Psoas muscle (tissue), 8 donors: ENCODE measurements around the gene ABCA13. TPM values are rescaled to one million over a fixed set of nuclear protein-coding genes. Genes with fewer than 3 reads are reported as not detected.

Experiments
- ATAC-seq, 4 donors: fragments of 200-7000 bp; cut with Tn5 transposase; one replicate each; pipeline ENCODE4 v1.9.1; 2020; ENCODE audit warnings: moderate library complexity in 3 of 4, mild to moderate bottlenecking in 2 of 4
- DNase-seq, 2 donors: peaks; one replicate each; pipeline ENCODE4 v3.0.0-alpha.2; 2020
- H3K27ac ChIP-seq: fragments of 200-600 bp; one replicate; pipeline ENCODE4 v1.8.0; 2022
- H3K27me3 ChIP-seq, 3 donors: fragments of 200-600 bp in 1 of 3; one replicate each; pipeline versions ENCODE4 v1.6.1 to v1.8.0; 2013 to 2022; ENCODE audit warnings: low read length in 2 of 3, mild to moderate bottlenecking in 2 of 3, moderate library complexity in 1 of 3; ENCODE audit not compliant: insufficient read depth in 3 of 3
- H3K36me3 ChIP-seq, 2 donors: fragments of 200-600 bp in 1 of 2; one replicate each; pipeline versions ENCODE4 v1.6.1 to v1.8.0; 2013 to 2022; ENCODE audit warnings: low read depth in 1 of 2, mild to moderate bottlenecking in 1 of 2, moderate library complexity in 1 of 2; ENCODE audit not compliant: insufficient read depth in 1 of 2
- H3K4me1 ChIP-seq: fragments of 200-600 bp; one replicate; pipeline ENCODE4 v1.8.0; 2022
- H3K4me3 ChIP-seq: fragments of 200-600 bp; one replicate; pipeline ENCODE4 v1.8.0; 2022; ENCODE audit warnings: mild to moderate bottlenecking
- H3K9me3 ChIP-seq: fragments of 200-600 bp; one replicate; pipeline ENCODE4 v1.8.0; 2022
- WGBS, 3 donors: extraction: QIAGEN DNeasy Blood & Tissue Kit; methylation state at CpG; one replicate each; pipeline versions ENCODE4 v1.1.6 to v1.1.7; 2013; 5-methylcytosine and 5-hydroxymethylcytosine counted together
- intact Hi-C, 2 donors: fragments of 100-400 bp; cut with DNase I; formaldehyde crosslinking; loops; one replicate each; pipeline versions ENCODE4 v1.11.0 to v1.14.2; 2022
- polyA plus RNA-seq, 3 donors: library from polyadenylated mRNA; stranded (reverse); fragments of 200-250 nt; gene quantifications; one replicate each; pipeline ENCODE4 v1.2.3, GENCODE V29; 2013
- total RNA-seq, 4 donors: library from RNA; stranded (reverse); fragmentation: NEBNext Ultra II Directional in 2 of 4; extraction: Animal tissue kit (Norgen Biotek cat#: 25700) in 2 of 4; gene quantifications; one replicate each; pipeline versions ENCODE4 v1.2.1 to v1.2.4, GENCODE V29; 2021 to 2023
- TF ChIP-seq, protein P1 (sequence below): fragments of 200-600 bp; IDR thresholded peaks from one replicate; pipeline ENCODE4 v1.8.0; 2022; ENCODE audit warnings: antibody characterized with exemption
- donor health status: healthy with polysubstance abuse.
- donor health status: DM: no; HTN: no; CAD: no; lungs with moderate emphysema.
- donor health status: Bipolar disorder and iron deficiency.
- donor health status: healthy.
- donor health status: DM: yes; HTN: yes; CAD: no.
- donor health status: DM: no; HTN: no; CAD: no.
- donor health status: DM: no; HTN: no; CAD: no.
- donor health status: DM: yes; HTN: yes; CAD: no.

Gene ABCA13
- total and polyA plus RNA-seq, 7 donors = 0.06 to 0.12 (median 0.10) TPM; not detected in 4

DNA sequence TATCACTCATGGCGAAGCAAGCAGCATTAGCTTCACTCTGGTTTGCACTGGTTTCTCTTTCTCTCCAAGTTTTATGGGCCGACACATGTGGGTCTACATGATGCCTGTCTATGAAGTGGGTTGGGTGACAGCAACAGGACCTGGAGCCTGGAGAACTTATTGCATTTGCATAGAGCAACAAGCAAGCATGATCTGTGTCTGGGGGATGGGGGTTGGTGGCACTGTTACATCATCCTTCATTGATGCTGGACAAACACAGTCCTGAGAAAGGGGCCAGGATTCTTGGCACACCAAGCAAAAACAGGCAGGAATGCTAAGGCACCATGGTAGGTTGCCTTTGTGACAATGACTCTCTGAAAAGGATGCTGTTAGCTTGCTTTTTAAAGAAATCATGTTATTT lies 486.9 kb downstream of the ABCA13 start:
- intact Hi-C loops = no loop called here
- 84 to 93% (median 86%) methylated on average over 2 of the region's 2 CpGs for WGBS, 3 donors

DNA sequence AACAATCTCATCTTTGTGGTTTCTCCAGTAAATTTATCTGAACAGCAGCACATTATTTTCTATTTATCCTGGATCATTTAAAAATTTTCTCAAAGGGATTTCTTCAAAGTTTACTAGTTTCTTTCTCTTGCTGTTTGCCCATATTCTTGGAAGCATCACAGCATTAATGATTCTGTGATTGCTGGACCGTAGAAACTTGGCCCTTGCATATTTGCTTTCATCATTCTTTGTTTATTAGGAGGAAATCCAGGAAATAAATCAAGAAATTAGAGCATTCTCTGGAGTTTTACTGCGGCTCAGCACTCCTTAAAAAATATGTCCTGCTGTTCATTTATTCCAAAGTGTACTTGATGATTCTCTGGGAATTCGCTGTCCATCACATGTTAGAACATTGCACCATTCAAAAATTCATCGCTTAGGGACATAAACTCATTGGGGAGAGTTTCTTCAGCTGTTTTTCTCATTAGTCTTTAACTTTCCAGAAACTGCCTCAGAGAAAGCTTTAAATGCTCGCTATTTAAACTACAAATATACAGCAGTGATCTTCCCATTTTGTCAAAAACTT lies 489.1 kb downstream of the ABCA13 start:
- TF ChIP-seq, protein P1, sequence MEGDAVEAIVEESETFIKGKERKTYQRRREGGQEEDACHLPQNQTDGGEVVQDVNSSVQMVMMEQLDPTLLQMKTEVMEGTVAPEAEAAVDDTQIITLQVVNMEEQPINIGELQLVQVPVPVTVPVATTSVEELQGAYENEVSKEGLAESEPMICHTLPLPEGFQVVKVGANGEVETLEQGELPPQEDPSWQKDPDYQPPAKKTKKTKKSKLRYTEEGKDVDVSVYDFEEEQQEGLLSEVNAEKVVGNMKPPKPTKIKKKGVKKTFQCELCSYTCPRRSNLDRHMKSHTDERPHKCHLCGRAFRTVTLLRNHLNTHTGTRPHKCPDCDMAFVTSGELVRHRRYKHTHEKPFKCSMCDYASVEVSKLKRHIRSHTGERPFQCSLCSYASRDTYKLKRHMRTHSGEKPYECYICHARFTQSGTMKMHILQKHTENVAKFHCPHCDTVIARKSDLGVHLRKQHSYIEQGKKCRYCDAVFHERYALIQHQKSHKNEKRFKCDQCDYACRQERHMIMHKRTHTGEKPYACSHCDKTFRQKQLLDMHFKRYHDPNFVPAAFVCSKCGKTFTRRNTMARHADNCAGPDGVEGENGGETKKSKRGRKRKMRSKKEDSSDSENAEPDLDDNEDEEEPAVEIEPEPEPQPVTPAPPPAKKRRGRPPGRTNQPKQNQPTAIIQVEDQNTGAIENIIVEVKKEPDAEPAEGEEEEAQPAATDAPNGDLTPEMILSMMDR = no peak
- no peak for DNase-seq
- intact Hi-C loops = no loop called here
- ATAC-seq = no peak
- Histone ChIP-seq H3K9me3 (no peaks in the 10 kb centered on the region), H3K4me1 (no peaks in the 10 kb centered on the region), H3K27ac (no peak overlapping the region), H3K36me3 (no peaks in the 10 kb centered on the region), H3K27me3 (peaks cover 0 to 3% (median 0%) of the 10 kb centered on the region in 3 donors), H3K4me3 (no peak overlapping the region)
- WGBS, 3 donors = 43 to 47% (median 45%) methylated on average over 5 of the region's 5 CpGs

More for the DNA sequence above, 486.9 kb downstream of the ABCA13 start:
- H3K27ac ChIP-seq = no peak overlapping the region
- H3K4me3 ChIP-seq = no peak overlapping the region
- H3K36me3 ChIP-seq = no peaks in the 10 kb centered on the region
- no peaks in the 10 kb centered on the region for H3K4me1 ChIP-seq
- DNase-seq (no peak), ATAC-seq (no peak)
- H3K27me3 ChIP-seq = peaks cover 0 to 3% (median 0%) of the 10 kb centered on the region in 3 donors
- no peaks in the 10 kb centered on the region for H3K9me3 ChIP-seq
- TF ChIP-seq, protein P1 = no peak

DNA sequence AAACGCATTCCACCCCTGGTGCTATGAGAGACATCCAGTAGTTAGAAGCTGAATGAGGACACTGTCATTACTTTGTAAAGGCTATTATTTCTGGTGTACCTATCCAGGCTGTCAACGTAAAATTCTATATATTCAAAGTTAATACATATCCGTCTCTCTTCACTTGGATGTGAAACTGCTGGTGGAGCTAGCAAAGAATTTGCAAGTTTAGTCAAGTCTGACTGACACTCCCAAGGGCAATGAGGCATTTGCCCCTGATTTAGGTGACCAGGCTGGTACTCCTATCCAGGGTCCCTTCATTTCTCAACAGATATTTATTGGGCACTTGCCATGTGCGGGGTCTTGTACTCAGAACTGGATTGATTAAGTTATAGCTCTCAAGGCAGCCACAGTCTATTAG lies 493.0 kb downstream of the ABCA13 start:
- no peaks in the 10 kb centered on the region for H3K9me3 ChIP-seq
- DNase-seq = no peak
- peaks cover 0 to 3% (median 0%) of the 10 kb centered on the region in 3 donors for H3K27me3 ChIP-seq
- no peaks in the 10 kb centered on the region for H3K4me1 ChIP-seq
- no peak overlapping the region for H3K27ac ChIP-seq
- no peak overlapping the region for H3K4me3 ChIP-seq
- ATAC-seq = no peak
- intact Hi-C loops = no loop called here
- TF ChIP-seq, protein P1 = no peak
- 87 to 92% (median 88%) methylated on average over 4 of the region's 4 CpGs for WGBS, 3 donors
- no peaks in the 10 kb centered on the region for H3K36me3 ChIP-seq

DNA sequence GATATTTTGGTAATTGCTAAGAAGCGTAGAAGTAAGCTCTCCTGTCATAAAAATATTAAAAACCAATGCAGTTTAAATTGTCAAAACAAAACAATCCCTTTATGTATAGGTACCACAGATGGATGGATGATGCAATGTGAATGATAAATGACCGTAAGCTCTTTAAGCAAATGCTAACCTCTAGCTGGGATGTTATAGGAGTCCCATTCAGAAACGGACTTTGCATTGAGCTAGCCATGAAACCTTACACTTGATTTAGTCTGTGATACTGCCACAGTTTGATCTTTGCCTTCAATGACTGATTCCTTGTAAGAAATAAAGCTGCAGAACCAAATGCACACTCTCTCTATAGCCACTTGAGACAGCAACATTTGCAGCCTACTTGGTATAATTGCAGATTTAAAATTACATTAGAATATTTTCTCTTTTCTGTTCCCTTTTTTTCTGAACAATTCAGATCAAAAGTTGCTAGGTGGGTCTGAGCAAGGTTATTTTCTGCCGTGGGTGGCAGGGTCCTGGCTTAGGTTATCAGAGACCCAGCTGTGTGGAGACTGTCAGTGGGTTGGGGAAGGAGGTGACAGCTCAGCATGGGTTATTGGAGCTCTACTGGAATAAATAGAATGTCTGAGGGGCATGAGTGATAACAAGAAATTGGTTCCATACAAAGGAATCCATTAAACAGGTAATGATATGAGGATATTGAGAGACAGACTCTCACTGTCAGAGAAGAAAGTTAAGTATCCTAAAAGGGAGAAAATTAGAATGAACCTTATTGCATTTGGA lies 494.3 kb downstream of the ABCA13 start:
- 50 to 59% (median 56%) methylated on average over 4 of the region's 4 CpGs for WGBS, 3 donors
- no peak overlapping the region for H3K4me3 ChIP-seq
- no peak for DNase-seq
- ATAC-seq = no peak
- H3K9me3 ChIP-seq = no peaks in the 10 kb centered on the region
- H3K27ac ChIP-seq = no peak overlapping the region
- intact Hi-C loops = no loop called here
- TF ChIP-seq, protein P1 = no peak
- no peaks in the 10 kb centered on the region for H3K36me3 ChIP-seq
- H3K27me3 ChIP-seq = peaks cover 0 to 3% (median 0%) of the 10 kb centered on the region in 3 donors
- H3K4me1 ChIP-seq = no peaks in the 10 kb centered on the region
